Natural killer cell (primary cell): ENCODE data around the gene BAZ1A. TPM values are rescaled to one million over a fixed set of nuclear protein-coding genes. Genes with fewer than 3 reads are reported as not detected.

Experiments
- ATAC-seq, 3 donors: fragments of 150-1000 bp in 2 of 3; fragments of 200-7000 bp in 1 of 3; cut with Tn5 transposase; 1 replicate in 1 of 3; 2 replicates in 2 of 3; pipeline ENCODE4 v1.10.0; 2021; ENCODE audit warnings: mild to moderate bottlenecking in 2 of 3, moderate library complexity in 2 of 3
- DNase-seq, 2 donors: peaks; one replicate each; pipeline versions ENCODE4 v3.0.0 to v3.0.0-alpha.2; 2013 to 2021; ENCODE audit warnings: mixed read lengths in 1 of 2
- H3K27ac ChIP-seq: one replicate; pipeline ENCODE4 v1.5.1; 2013; ENCODE audit warnings: mild to moderate bottlenecking, low read length
- H3K27me3 ChIP-seq: one replicate; pipeline ENCODE4 v1.6.1; 2013; ENCODE audit warnings: low read length; ENCODE audit not compliant: control insufficient read depth, insufficient read depth
- H3K36me3 ChIP-seq: one replicate; pipeline ENCODE4 v1.6.1; 2013; ENCODE audit warnings: low read length; ENCODE audit not compliant: control insufficient read depth, insufficient read depth
- H3K4me1 ChIP-seq: one replicate; pipeline ENCODE4 v1.6.1; 2013; ENCODE audit warnings: low read length; ENCODE audit not compliant: control insufficient read depth, insufficient read depth
- H3K4me3 ChIP-seq: one replicate; pipeline ENCODE4 v1.5.1; 2013; ENCODE audit warnings: low read length
- H3K9me3 ChIP-seq: one replicate; pipeline ENCODE4 v1.6.1; 2013; ENCODE audit warnings: low read length; ENCODE audit not compliant: control insufficient read depth, insufficient read depth
- H3K27ac Mint-ChIP-seq, 2 donors: one replicate each; pipeline ENCODE4 v1.8.0; 2022; ENCODE audit warnings: mild to moderate bottlenecking in 2 of 2, mixed read lengths in 2 of 2, moderate library complexity in 1 of 2
- H3K27me3 Mint-ChIP-seq, 2 donors: one replicate each; pipeline ENCODE4 v1.8.0; 2022; ENCODE audit warnings: low read depth in 2 of 2, mixed read lengths in 2 of 2
- H3K36me3 Mint-ChIP-seq: one replicate; pipeline ENCODE4 v1.8.0; 2022; ENCODE audit warnings: mixed read lengths
- H3K4me1 Mint-ChIP-seq, 2 donors: one replicate each; pipeline ENCODE4 v1.8.0; 2022; ENCODE audit warnings: mixed read lengths in 2 of 2
- H3K4me3 Mint-ChIP-seq: one replicate; pipeline ENCODE4 v1.8.0; 2022; ENCODE audit warnings: mild to moderate bottlenecking, moderate library complexity, mixed read lengths
- H3K9me3 Mint-ChIP-seq, 2 donors: one replicate each; pipeline ENCODE4 v1.8.0; 2022; ENCODE audit warnings: mixed read lengths in 2 of 2
- WGBS: methylation state at CpG from one replicate; pipeline ENCODE4 v1.1.7; 2013; ENCODE audit warnings: missing lambda C conversion rate; ENCODE audit not compliant: insufficient coverage; 5-methylcytosine and 5-hydroxymethylcytosine counted together
- intact Hi-C: fragments of 100-400 bp; cut with micrococcal nuclease; formaldehyde crosslinking; loops from one replicate; pipeline ENCODE4 v1.14.2; 2022
- total RNA-seq, 4 donors: library from RNA; stranded (reverse); fragments of 120-200 nt in 1 of 4; gene quantifications; one replicate each; pipeline versions ENCODE4 v1.2.3 to v1.2.4, GENCODE V29; 2013 to 2022
- TF ChIP-seq, protein P1 (sequence below): fragments of 200-600 bp; IDR thresholded peaks from one replicate; pipeline ENCODE4 v1.8.0; 2022; ENCODE audit warnings: antibody characterized with exemption

Gene BAZ1A
- total RNA-seq, 3 donors from 2014 or later (not counting 1 experiment from before 2014, with no cell fraction given), result 54.6 to 89.5 (median 64.6) TPM

DNA sequence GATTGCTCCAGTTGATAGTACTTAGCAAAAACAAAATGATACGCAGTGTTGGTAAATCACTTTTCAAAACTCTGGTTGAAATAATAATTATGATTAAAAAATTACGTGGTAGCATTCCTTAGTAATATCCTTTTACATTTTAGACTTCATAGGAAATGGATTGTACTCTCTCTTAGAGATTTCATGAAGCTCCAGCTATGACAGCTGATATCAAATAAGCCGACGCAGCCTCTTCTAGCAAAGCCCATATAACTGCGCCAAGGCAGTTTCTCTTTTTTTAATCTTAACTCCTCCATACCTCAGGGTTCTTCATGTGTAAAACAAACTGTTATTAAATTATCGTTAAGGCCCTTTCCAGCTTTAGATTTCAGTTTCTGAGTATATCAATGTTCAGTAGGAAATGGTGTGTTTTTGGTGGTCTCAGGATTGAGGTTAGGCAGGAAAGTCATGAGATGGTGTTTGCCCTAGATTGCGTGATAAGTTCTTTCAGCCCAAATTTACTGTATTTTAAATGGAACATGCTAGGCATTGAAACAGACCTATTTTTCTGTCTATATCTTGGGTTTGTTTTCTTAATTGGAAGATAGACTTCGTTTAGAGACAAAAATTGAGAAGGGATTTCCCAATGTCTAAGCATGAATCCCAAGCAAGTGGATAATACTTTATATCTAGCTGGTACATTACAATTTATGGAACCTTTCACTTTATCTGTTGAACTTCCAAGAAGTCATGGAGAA is 159.9 kb downstream of the BAZ1A start:
- DNase-seq (peak in 1 of 2 donors; percentile 55), ATAC-seq (no peak)
- Histone ChIP-seq H3K4me1 (peaks cover 10% of the 10 kb centered on the region), H3K27me3 (no peaks in the 10 kb centered on the region), H3K27ac (peak overlapping the region; percentile 26), H3K9me3 (no peaks in the 10 kb centered on the region), H3K4me3 (peak overlapping the region; percentile 95), H3K36me3 (peaks cover 9% of the 10 kb centered on the region)
- Mint-ChIP-seq H3K27me3 (peaks cover 0 to 4% of the 10 kb centered on the region in 2 donors), H3K36me3 (no peaks in the 10 kb centered on the region), H3K9me3 (no peaks in the 10 kb centered on the region), H3K4me1 (peaks cover 10 to 19% of the 10 kb centered on the region in 2 donors), H3K27ac (peak overlapping the region; percentile 81 to 85), H3K4me3 (peak overlapping the region; percentile 94)
- WGBS, result 84% methylated on average over 5 of the region's 8 CpGs
- intact Hi-C loops, result no loop called here
- TF ChIP-seq, protein P1, sequence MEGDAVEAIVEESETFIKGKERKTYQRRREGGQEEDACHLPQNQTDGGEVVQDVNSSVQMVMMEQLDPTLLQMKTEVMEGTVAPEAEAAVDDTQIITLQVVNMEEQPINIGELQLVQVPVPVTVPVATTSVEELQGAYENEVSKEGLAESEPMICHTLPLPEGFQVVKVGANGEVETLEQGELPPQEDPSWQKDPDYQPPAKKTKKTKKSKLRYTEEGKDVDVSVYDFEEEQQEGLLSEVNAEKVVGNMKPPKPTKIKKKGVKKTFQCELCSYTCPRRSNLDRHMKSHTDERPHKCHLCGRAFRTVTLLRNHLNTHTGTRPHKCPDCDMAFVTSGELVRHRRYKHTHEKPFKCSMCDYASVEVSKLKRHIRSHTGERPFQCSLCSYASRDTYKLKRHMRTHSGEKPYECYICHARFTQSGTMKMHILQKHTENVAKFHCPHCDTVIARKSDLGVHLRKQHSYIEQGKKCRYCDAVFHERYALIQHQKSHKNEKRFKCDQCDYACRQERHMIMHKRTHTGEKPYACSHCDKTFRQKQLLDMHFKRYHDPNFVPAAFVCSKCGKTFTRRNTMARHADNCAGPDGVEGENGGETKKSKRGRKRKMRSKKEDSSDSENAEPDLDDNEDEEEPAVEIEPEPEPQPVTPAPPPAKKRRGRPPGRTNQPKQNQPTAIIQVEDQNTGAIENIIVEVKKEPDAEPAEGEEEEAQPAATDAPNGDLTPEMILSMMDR, result no peak

DNA sequence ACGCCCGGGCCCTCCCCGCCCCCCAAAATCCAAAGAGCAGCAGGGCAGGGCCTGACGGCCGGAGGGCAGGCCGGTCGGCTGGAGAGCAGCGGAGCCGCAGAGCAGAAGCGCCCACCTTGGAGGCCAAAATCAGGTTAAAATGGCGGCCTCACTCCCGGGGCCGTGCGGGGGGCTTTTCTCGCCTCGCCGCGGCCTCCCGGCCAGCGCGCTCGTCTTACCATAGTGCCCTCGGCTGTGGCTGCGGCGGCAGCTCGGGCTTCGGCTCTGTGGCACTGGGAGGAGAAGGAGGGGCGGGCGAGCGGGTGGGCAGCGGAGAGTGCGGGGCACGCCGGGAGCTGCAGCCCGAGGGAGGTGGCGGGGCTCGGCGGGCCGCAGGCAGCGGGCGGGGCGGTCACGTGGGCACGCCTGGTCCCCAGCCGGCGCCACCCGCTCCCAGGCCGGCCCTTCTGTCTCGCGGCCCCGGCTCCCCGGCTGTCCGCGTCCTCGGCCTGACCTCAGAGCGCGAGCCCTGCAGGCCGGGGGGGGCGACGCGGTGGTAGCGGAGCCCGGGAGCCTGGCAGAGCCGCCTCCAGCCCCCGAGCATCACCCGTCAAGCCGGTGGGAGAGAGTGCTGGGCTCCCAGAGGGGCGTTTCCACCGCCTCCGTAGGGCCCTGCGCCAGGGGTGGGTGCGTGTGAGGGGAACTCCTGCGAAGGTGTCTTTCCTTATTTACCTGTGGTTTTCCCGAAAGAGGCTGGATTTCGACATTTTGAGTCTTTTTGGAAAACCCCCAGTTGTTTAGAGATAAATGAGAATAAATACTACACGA is 160.6 kb downstream of the BAZ1A start, which contains the start of gene CFL2:
Gene CFL2 (minus strand): TSS at position 274 of the 807 bp plus-strand sequence. CDS start 53 bp downstream, at position 221.
- H3K4me3 Mint-ChIP-seq, result peak within 1 kb of the TSS; percentile 94
- H3K4me3 ChIP-seq, result peak within 1 kb of the TSS; percentile 95
- H3K36me3 ChIP-seq, result peaks cover 9% of the 10 kb centered on the region
- H3K36me3 Mint-ChIP-seq, result no peaks in the 10 kb centered on the region
- H3K4me1 ChIP-seq, result peaks cover 10% of the 10 kb centered on the region
- ATAC-seq (peak; percentile 86 to 91 (median 87)), DNase-seq (peak; percentile 69 to 91)
- TF ChIP-seq, protein P1, result no peak
- H3K27me3 ChIP-seq, result no peaks in the 10 kb centered on the region
- intact Hi-C loops, result no loop called here
- peak within 1 kb of the TSS; percentile 85 for H3K27ac ChIP-seq
- no peaks in the 10 kb centered on the region for H3K9me3 ChIP-seq
- no peaks in the 10 kb centered on the region for H3K9me3 Mint-ChIP-seq
- H3K4me1 Mint-ChIP-seq, result peaks cover 10 to 19% of the 10 kb centered on the region in 2 donors
- peaks cover 0 to 4% of the 10 kb centered on the region in 2 donors for H3K27me3 Mint-ChIP-seq
- under 1% methylated on average over 76 of the region's 76 CpGs for WGBS
- peak within 1 kb of the TSS; percentile 81 to 90 for H3K27ac Mint-ChIP-seq

- no peaks in the 10 kb centered on the region for H3K9me3 Mint-ChIP-seq
- peak overlapping the region; percentile 94 for H3K4me3 Mint-ChIP-seq
- no peaks in the 10 kb centered on the region for H3K9me3 ChIP-seq
- H3K27ac Mint-ChIP-seq, result peak overlapping the region; percentile 81 to 90
- peaks cover 0 to 4% of the 10 kb centered on the region in 2 donors for H3K27me3 Mint-ChIP-seq
- H3K4me3 ChIP-seq, result peak overlapping the region; percentile 95
- ATAC-seq (peak; percentile 2 to 34 (median 9)), DNase-seq (peak in 1 of 2 donors; percentile 53)
- peaks cover 10% of the 10 kb centered on the region for H3K4me1 ChIP-seq
- intact Hi-C loops, result no loop called here
- H3K4me1 Mint-ChIP-seq, result peaks cover 10 to 19% of the 10 kb centered on the region in 2 donors
- H3K27ac ChIP-seq, result peak overlapping the region; percentile 85
- peaks cover 9% of the 10 kb centered on the region for H3K36me3 ChIP-seq
- H3K27me3 ChIP-seq, result no peaks in the 10 kb centered on the region
- TF ChIP-seq, protein P1, result no peak
- no peaks in the 10 kb centered on the region for H3K36me3 Mint-ChIP-seq
- WGBS, result 4% methylated on average over 33 of the region's 33 CpGs
Measured at GRCh38 chr14:34713681-34714319, 161.4 kb downstream of the BAZ1A start.
